Colonic mucosa (tissue), 4 donors: ENCODE data around the gene SEH1L. TPM values are rescaled to one million over a fixed set of nuclear protein-coding genes. Genes with fewer than 3 reads are reported as not detected.

Experiments used
- DNase-seq: peaks from one replicate; pipeline ENCODE4 v3.0.0-alpha.2; 2020
- H3K27ac ChIP-seq: fragments of 200-600 bp; one replicate; pipeline ENCODE4 v1.8.0; 2021
- H3K27me3 ChIP-seq: fragments of 200-600 bp; one replicate; pipeline ENCODE4 v1.8.0; 2021
- H3K36me3 ChIP-seq: fragments of 200-600 bp; one replicate; pipeline ENCODE4 v1.8.0; 2021
- H3K4me1 ChIP-seq: fragments of 200-600 bp; one replicate; pipeline ENCODE4 v1.8.0; 2021; ENCODE audit warnings: mild to moderate bottlenecking
- H3K4me3 ChIP-seq: fragments of 200-600 bp; one replicate; pipeline ENCODE4 v1.8.0; 2021
- H3K9ac ChIP-seq, 2 donors: one replicate each; pipeline ENCODE4 v1.7.0; 2013; ENCODE audit warnings: control low read depth in 2 of 2, low read depth in 2 of 2, low read length in 2 of 2
- H3K9me3 ChIP-seq: fragments of 200-600 bp; one replicate; pipeline ENCODE4 v1.8.0; 2021
- CTCF ChIP-seq: fragments of 200-600 bp; IDR thresholded peaks from one replicate; pipeline ENCODE4 v1.8.0; 2022; ENCODE audit warnings: antibody characterized with exemption, mild to moderate bottlenecking
- intact Hi-C: fragments of 100-400 bp; cut with DNase I; formaldehyde crosslinking; loops from one replicate; pipeline ENCODE4 v1.14.1; 2022
- total RNA-seq, 2 donors: library from RNA; stranded (reverse); fragmentation: NEBNext Ultra II Directional in 1 of 2; extraction: Animal tissue kit (Norgen Biotek cat#: 25700) in 1 of 2; gene quantifications; one replicate each; pipeline ENCODE4 v1.2.1, GENCODE V29; 2021
- donor health status: healthy.
- donor health status: DM: no; HTN: no; CAD: no.
- donor health status: DM: no; HTN: no; CAD: no.

Gene SEH1L
- total RNA-seq, 2 donors from 2014 or later: 35.1 to 55.6 TPM

GRCh38 chr18:12930908-12931307 lies 16.9 kb upstream of the SEH1L start:
- Histone ChIP-seq H3K9ac (no peak overlapping the region), H3K27me3 (no peaks in the 10 kb centered on the region)
- no peak for TF ChIP-seq CTCF

GRCh38 chr18:12933327-12933726 lies 14.5 kb upstream of the SEH1L start:
- no peaks in the 10 kb centered on the region for H3K4me1 ChIP-seq
- H3K9me3 ChIP-seq: no peaks in the 10 kb centered on the region
- no peak for DNase-seq
- no peaks in the 10 kb centered on the region for H3K27me3 ChIP-seq
- no peak overlapping the region for H3K27ac ChIP-seq
- H3K36me3 ChIP-seq: no peaks in the 10 kb centered on the region
- no peak for TF ChIP-seq CTCF
- intact Hi-C loops: loop anchor here (5.0 kb wide), 3 partner anchors 41 to 206 kb away; no protein-coding TSS in a partner anchor
- H3K9ac ChIP-seq: no peak overlapping the region
- H3K4me3 ChIP-seq: no peak overlapping the region

More at GRCh38 chr18:12930908-12931307, 16.9 kb upstream of the SEH1L start:
- no peak for DNase-seq
- Histone ChIP-seq H3K9me3 (no peaks in the 10 kb centered on the region), H3K36me3 (no peaks in the 10 kb centered on the region), H3K4me3 (no peak overlapping the region), H3K27ac (no peak overlapping the region), H3K4me1 (no peaks in the 10 kb centered on the region)
- intact Hi-C loops: loop anchor here (5.0 kb wide), 3 partner anchors 39 to 204 kb away; no protein-coding TSS in a partner anchor

- H3K27ac ChIP-seq: no peak overlapping the region
- H3K4me1 ChIP-seq: no peaks in the 10 kb centered on the region
- H3K36me3 ChIP-seq: no peaks in the 10 kb centered on the region
- DNase-seq: peak; percentile 81
- H3K9ac ChIP-seq: no peak overlapping the region
- H3K9me3 ChIP-seq: no peaks in the 10 kb centered on the region
- no peak overlapping the region for H3K4me3 ChIP-seq
- peak; percentile 84 for TF ChIP-seq CTCF
- intact Hi-C loops: loop anchor here (5.0 kb wide), 3 partner anchors 42 to 207 kb away; no protein-coding TSS in a partner anchor
- H3K27me3 ChIP-seq: no peaks in the 10 kb centered on the region
Observed at GRCh38 chr18:12934454-12935071, 13.2 kb upstream of the SEH1L start.

- no peaks in the 10 kb centered on the region for H3K4me1 ChIP-seq
- H3K27ac ChIP-seq: no peak overlapping the region
- H3K9ac ChIP-seq: no peak overlapping the region
- no peak for DNase-seq
- H3K36me3 ChIP-seq: no peaks in the 10 kb centered on the region
- H3K4me3 ChIP-seq: no peak overlapping the region
- H3K27me3 ChIP-seq: no peaks in the 10 kb centered on the region
- intact Hi-C loops: no loop called here
- TF ChIP-seq CTCF: no peak
- no peaks in the 10 kb centered on the region for H3K9me3 ChIP-seq
Observed at GRCh38 chr18:12939162-12939561, 8.6 kb upstream of the SEH1L start.

- no peak for TF ChIP-seq CTCF
- Histone ChIP-seq H3K4me1 (no peaks in the 10 kb centered on the region), H3K9me3 (no peaks in the 10 kb centered on the region), H3K27me3 (no peaks in the 10 kb centered on the region), H3K27ac (no peak overlapping the region), H3K36me3 (no peaks in the 10 kb centered on the region), H3K9ac (no peak overlapping the region), H3K4me3 (no peak overlapping the region)
- intact Hi-C loops: no loop called here
- no peak for DNase-seq
Observed at GRCh38 chr18:12943215-12943614, 4.6 kb upstream of the SEH1L start.
